Endometrium (tissue), 2 donors: ENCODE data around the gene DNMT3A.

ENCODE experiments used
- FAIRE-seq: peaks from 2 replicates; lab custom pipeline; 2012; peaks lifted over from hg19 to GRCh38; lab: Jason Lieb, UNC
- donor health status: control.
- donor health status: control.

DNMT3A gene

GRCh38 chr2:25324905-25325592 is 16.7 kb downstream of the DNMT3A start:
- no peak for FAIRE-seq

- no peak for FAIRE-seq
These were observed 17.5 kb downstream of the DNMT3A start for GRCh38 chr2:25324251-25324650.

- no peak for FAIRE-seq
These were observed 18.0 kb downstream of the DNMT3A start for GRCh38 chr2:25323610-25324189.

GRCh38 chr2:25323042-25323514 is 18.6 kb downstream of the DNMT3A start:
- no peak for FAIRE-seq

GRCh38 chr2:25322312-25322711 is 19.4 kb downstream of the DNMT3A start:
- no peak for FAIRE-seq

GRCh38 chr2:25320077-25320476 is 21.6 kb downstream of the DNMT3A start:
- no peak for FAIRE-seq

GRCh38 chr2:25316101-25316500 is 25.6 kb downstream of the DNMT3A start:
- no peak for FAIRE-seq

- no peak for FAIRE-seq
These were observed 26.4 kb downstream of the DNMT3A start for GRCh38 chr2:25315316-25315680.

GRCh38 chr2:25314514-25315315 is 27.0 kb downstream of the DNMT3A start:
- FAIRE-seq = no peak

- FAIRE-seq = no peak
These were observed 27.8 kb downstream of the DNMT3A start for GRCh38 chr2:25313711-25314513.

GRCh38 chr2:25312958-25313710 is 28.6 kb downstream of the DNMT3A start:
- no peak for FAIRE-seq

- FAIRE-seq = no peak
These were observed 29.7 kb downstream of the DNMT3A start for GRCh38 chr2:25311865-25312575.

- no peak for FAIRE-seq
These were observed 30.5 kb downstream of the DNMT3A start for GRCh38 chr2:25310965-25311864.

GRCh38 chr2:25310709-25310964 is 31.1 kb downstream of the DNMT3A start:
- no peak for FAIRE-seq

GRCh38 chr2:25309402-25309801 is 32.3 kb downstream of the DNMT3A start:
- FAIRE-seq = no peak

GRCh38 chr2:25308599-25308998 is 33.1 kb downstream of the DNMT3A start:
- FAIRE-seq = no peak

GRCh38 chr2:25307949-25308557 is 33.7 kb downstream of the DNMT3A start:
- no peak for FAIRE-seq

GRCh38 chr2:25306777-25307368 is 34.9 kb downstream of the DNMT3A start:
- FAIRE-seq = no peak

GRCh38 chr2:25305775-25306174 is 36.0 kb downstream of the DNMT3A start:
- no peak for FAIRE-seq
